CD14-positive monocyte (primary cell): Measurements from ENCODE around the gene IFT172. TPM values are rescaled to one million over a fixed set of nuclear protein-coding genes. Genes with fewer than 3 reads are reported as not detected.

Experiments used
- DNase-seq, 3 donors: peaks; one replicate each; pipeline ENCODE4 v3.0.0-alpha.2; 2011 to 2022
- H2AFZ ChIP-seq: 2 replicates; pipeline ENCODE4 v1.6.0; 2012; ENCODE audit warnings: mild to moderate bottlenecking, low read depth, low read length, inconsistent platforms; ENCODE audit not compliant: insufficient read depth, poor library complexity, severe bottlenecking
- H3K27ac ChIP-seq, 2 donors: 1 replicate in 1 of 2; 2 replicates in 1 of 2; pipeline ENCODE4 v1.5.1; 2012 to 2013; ENCODE audit warnings: low read length in 2 of 2, control low read depth in 1 of 2, inconsistent platforms in 1 of 2, low read depth in 1 of 2, mild to moderate bottlenecking in 1 of 2
- H3K27me3 ChIP-seq, 2 donors: one replicate each; pipeline versions ENCODE4 v1.6.0 to v1.6.1; 2011 to 2013; ENCODE audit warnings: low read length in 2 of 2; ENCODE audit not compliant: control insufficient read depth in 2 of 2, insufficient read depth in 2 of 2
- H3K36me3 ChIP-seq, 2 donors: replicated peaks in 1 of 2; 1 replicate in 1 of 2; 2 replicates in 1 of 2; pipeline versions ENCODE4 v1.5.1 to v1.6.1; 2012 to 2013; ENCODE audit warnings: low read length in 2 of 2, control low read depth in 1 of 2, inconsistent platforms in 1 of 2, mild to moderate bottlenecking in 1 of 2; ENCODE audit not compliant: insufficient read depth in 2 of 2, control insufficient read depth in 1 of 2
- H3K4me1 ChIP-seq, 2 donors: 1 replicate in 1 of 2; 2 replicates in 1 of 2; pipeline versions ENCODE4 v1.5.1 to v1.6.1; 2012 to 2013; ENCODE audit warnings: low read length in 2 of 2, control low read depth in 1 of 2, inconsistent platforms in 1 of 2, mild to moderate bottlenecking in 1 of 2, moderate library complexity in 1 of 2; ENCODE audit not compliant: insufficient read depth in 2 of 2, control insufficient read depth in 1 of 2
- H3K4me2 ChIP-seq: replicated peaks from 2 replicates; pipeline ENCODE3; 2012; ENCODE audit warnings: low read length, moderate library complexity, mild to moderate bottlenecking; ENCODE audit not compliant: poor library complexity, severe bottlenecking; ENCODE audit errors: extremely low read depth
- H3K4me3 ChIP-seq, 3 experiments: fragments of 200-600 bp in 1 of 3; sonication (generic) in 1 of 3; replicated peaks in 1 of 3; 1 replicate in 2 of 3; 2 replicates in 1 of 3; pipeline ENCODE4 v1.5.1; 2011 to 2013; ENCODE audit warnings: low read length in 3 of 3, mild to moderate bottlenecking in 3 of 3, control low read depth in 2 of 3, low read depth in 2 of 3, inconsistent platforms in 1 of 3, moderate library complexity in 1 of 3
- H3K79me2 ChIP-seq: 2 replicates; pipeline ENCODE4 v1.6.0; 2012; ENCODE audit warnings: mild to moderate bottlenecking, control low read depth, inconsistent platforms, low read length, moderate library complexity; ENCODE audit not compliant: insufficient read depth
- H3K9ac ChIP-seq: 2 replicates; pipeline ENCODE4 v1.6.0; 2017; ENCODE audit warnings: low read length, mild to moderate bottlenecking; ENCODE audit not compliant: insufficient read depth, poor library complexity, severe bottlenecking
- H3K9me3 ChIP-seq, 2 donors: replicated peaks in 1 of 2; 1 replicate in 1 of 2; 2 replicates in 1 of 2; pipeline versions ENCODE4 v1.5.1 to v1.6.1; 2012 to 2013; ENCODE audit warnings: low read length in 2 of 2, control low read depth in 1 of 2; ENCODE audit not compliant: control insufficient read depth in 1 of 2, insufficient read depth in 1 of 2
- H4K20me1 ChIP-seq: 2 replicates; pipeline ENCODE4 v1.6.0; 2012; ENCODE audit warnings: mild to moderate bottlenecking, low read length, control low read depth, moderate library complexity; ENCODE audit not compliant: insufficient read depth
- H3K27ac Mint-ChIP-seq, 7 donors: one replicate each; pipeline ENCODE4 v1.8.0; 2020; ENCODE audit warnings: mild to moderate bottlenecking in 7 of 7, mixed read lengths in 7 of 7, moderate library complexity in 6 of 7, inconsistent platforms in 2 of 7
- H3K27me3 Mint-ChIP-seq, 3 donors: one replicate each; pipeline ENCODE4 v1.8.0; 2021 to 2022; ENCODE audit warnings: low read depth in 3 of 3, mild to moderate bottlenecking in 3 of 3, mixed read lengths in 3 of 3, moderate library complexity in 3 of 3, inconsistent platforms in 1 of 3
- H3K36me3 Mint-ChIP-seq, 2 donors: one replicate each; pipeline ENCODE4 v1.8.0; 2020; ENCODE audit warnings: mixed read lengths in 2 of 2, inconsistent platforms in 1 of 2, mild to moderate bottlenecking in 1 of 2
- H3K4me1 Mint-ChIP-seq: one replicate; pipeline ENCODE4 v1.8.0; 2020; ENCODE audit warnings: mild to moderate bottlenecking, mixed read lengths
- H3K4me3 Mint-ChIP-seq, 2 donors: one replicate each; pipeline ENCODE4 v1.8.0; 2020; ENCODE audit warnings: mild to moderate bottlenecking in 2 of 2, mixed read lengths in 2 of 2, moderate library complexity in 1 of 2
- H3K9me3 Mint-ChIP-seq, 7 donors: one replicate each; pipeline ENCODE4 v1.8.0; 2020 to 2022; ENCODE audit warnings: mixed read lengths in 7 of 7, mild to moderate bottlenecking in 6 of 7, moderate library complexity in 6 of 7, inconsistent platforms in 2 of 7
- CTCF ChIP-seq: fragments of 200-600 bp; IDR thresholded peaks from one replicate; pipeline ENCODE4 v1.8.0; 2022; ENCODE audit warnings: antibody characterized with exemption, mild to moderate bottlenecking
- WGBS: methylation state at CpG from one replicate; pipeline ENCODE4 v1.1.5; 2013; ENCODE audit warnings: missing lambda C conversion rate; ENCODE audit not compliant: insufficient coverage; 5-methylcytosine and 5-hydroxymethylcytosine counted together
- intact Hi-C, 2 donors: fragments of 100-400 bp; cut with micrococcal nuclease; formaldehyde crosslinking; loops; one replicate each; pipeline versions ENCODE4 v1.15.0 to v1.15.1; 2023
- polyA plus RNA-seq, 3 donors: library from polyadenylated mRNA; depleted of rRNA in 1 of 3; unstranded in 2 of 3; stranded (reverse) in 1 of 3; fragments of 300-500 nt in 2 of 3; fragments of >200 nt in 1 of 3; fragmentation: Illumina TruSeq in 2 of 3; gene quantifications; 1 replicate in 2 of 3; 2 replicates in 1 of 3; pipeline ENCODE4 v1.2.3, GENCODE V29; 2012 to 2021

Gene IFT172
- polyA plus RNA-seq, 3 donors: 1.7 to 12.8 (median 3.6) TPM

- Mint-ChIP-seq H3K27me3 (no peaks in the 10 kb centered on the region), H3K4me3 (no peak overlapping the region), H3K9me3 (peaks cover 0 to 2% (median 0%) of the 10 kb centered on the region in 7 donors), H3K36me3 (peaks cover 75 to 90% of the 10 kb centered on the region in 2 donors), H3K27ac (peak overlapping the region in 2 of 7 donors; percentile 12 to 43), H3K4me1 (peaks cover 6% of the 10 kb centered on the region)
- Histone ChIP-seq H3K36me3 (peaks cover 73 to 83% of the 10 kb centered on the region in 2 donors), H4K20me1 (peaks cover 63% of the 10 kb centered on the region), H3K4me2 (no peak overlapping the region), H3K27me3 (no peaks in the 10 kb centered on the region), H3K9me3 (no peaks in the 10 kb centered on the region), H3K79me2 (peaks cover 31% of the 10 kb centered on the region), H3K27ac (peak overlapping the region in 1 of 2 donors; percentile 20), H3K9ac (no peak overlapping the region), H3K4me3 (no peak overlapping the region), H3K4me1 (peaks cover under 1 to 3% of the 10 kb centered on the region in 2 donors), H2AFZ (no peak overlapping the region)
- WGBS: 97% methylated on average over 6 of the region's 6 CpGs
- no peak for TF ChIP-seq CTCF
- intact Hi-C loops: no loop called here
- no peak for DNase-seq
These were observed 53.9 kb downstream of the IFT172 start for GRCh38 chr2:27435628-27436027.

GRCh38 chr2:27431395-27431794 is 58.1 kb downstream of the IFT172 start:
- DNase-seq: peak; percentile 20 to 73 (median 34)
- H3K27ac ChIP-seq: peak overlapping the region in 1 of 2 donors; percentile 27
- no peak for TF ChIP-seq CTCF
- no peaks in the 10 kb centered on the region for H3K27me3 ChIP-seq
- H3K4me3 Mint-ChIP-seq: no peak overlapping the region
- H4K20me1 ChIP-seq: peaks cover 74% of the 10 kb centered on the region
- H3K27ac Mint-ChIP-seq: peak overlapping the region in 6 of 7 donors; percentile 37 to 81 (median 60)
- peaks cover 39 to 48% of the 10 kb centered on the region in 2 donors for H3K36me3 Mint-ChIP-seq
- no peak overlapping the region for H2AFZ ChIP-seq
- H3K79me2 ChIP-seq: peaks cover 51% of the 10 kb centered on the region
- H3K9ac ChIP-seq: no peak overlapping the region
- intact Hi-C loops: no loop called here
- H3K27me3 Mint-ChIP-seq: no peaks in the 10 kb centered on the region
- H3K4me1 ChIP-seq: peaks cover 19 to 28% of the 10 kb centered on the region in 2 donors
- no peaks in the 10 kb centered on the region for H3K9me3 ChIP-seq
- H3K4me3 ChIP-seq: no peak overlapping the region
- peaks cover 36 to 41% of the 10 kb centered on the region in 2 donors for H3K36me3 ChIP-seq
- peaks cover 0 to 3% (median 0%) of the 10 kb centered on the region in 7 donors for H3K9me3 Mint-ChIP-seq
- H3K4me1 Mint-ChIP-seq: peaks cover 29% of the 10 kb centered on the region
- no peak overlapping the region for H3K4me2 ChIP-seq
